Measurements from ENCODE around the gene DNAI1.

The DNAI1 gene

GRCh38 chr9:34454571-34455065, 4.0 kb upstream of the DNAI1 start:
- FAIRE-seq (no peak), DNase-seq (ENCODE audit: insufficient read length) (no peak)
- TF ChIP-seq POLR2AphosphoS5 (IDR thresholded peaks at IDR 0.05; ENCODE audit: low read depth, low read length) (no peak), POLR2A (IDR thresholded peaks at IDR 0.05; ENCODE audit: low read depth, low read length) (no peak), TAF1 (IDR thresholded peaks at IDR 0.05; ENCODE audit: borderline replicate concordance, low read depth, low read length) (no peak)

GRCh38 chr9:34456151-34456550, 2.5 kb upstream of the DNAI1 start:
- FAIRE-seq, result no peak
- DNase-seq (ENCODE audit: insufficient read length), result no peak
- TF ChIP-seq POLR2A (IDR thresholded peaks at IDR 0.05; ENCODE audit: low read depth, low read length) (no peak), TAF1 (IDR thresholded peaks at IDR 0.05; ENCODE audit: borderline replicate concordance, low read depth, low read length) (no peak), POLR2AphosphoS5 (IDR thresholded peaks at IDR 0.05; ENCODE audit: low read depth, low read length) (no peak)

- no peak for FAIRE-seq
- DNase-seq (ENCODE audit: insufficient read length), result no peak
- TF ChIP-seq POLR2A (IDR thresholded peaks at IDR 0.05; ENCODE audit: low read depth, low read length) (no peak), TAF1 (IDR thresholded peaks at IDR 0.05; ENCODE audit: borderline replicate concordance, low read depth, low read length) (no peak), POLR2AphosphoS5 (IDR thresholded peaks at IDR 0.05; ENCODE audit: low read depth, low read length) (no peak)
Observed at GRCh38 chr9:34456746-34457145, 1.9 kb upstream of the DNAI1 start.

- DNase-seq (ENCODE audit: insufficient read length) (no peak), FAIRE-seq (no peak)
- TF ChIP-seq TAF1 (IDR thresholded peaks at IDR 0.05; ENCODE audit: borderline replicate concordance, low read depth, low read length) (no peak), POLR2A (IDR thresholded peaks at IDR 0.05; ENCODE audit: low read depth, low read length) (no peak), POLR2AphosphoS5 (IDR thresholded peaks at IDR 0.05; ENCODE audit: low read depth, low read length) (no peak)
Observed at GRCh38 chr9:34457266-34458012, 1.2 kb upstream of the DNAI1 start.

GRCh38 chr9:34458959-34459340, 345 bp downstream of the DNAI1 start:
- FAIRE-seq (no peak), DNase-seq (ENCODE audit: insufficient read length) (no peak)
- TF ChIP-seq POLR2A (IDR thresholded peaks at IDR 0.05; ENCODE audit: low read depth, low read length), result no peak
- TF ChIP-seq TAF1 (IDR thresholded peaks at IDR 0.05; ENCODE audit: borderline replicate concordance, low read depth, low read length), result no peak
- TF ChIP-seq POLR2AphosphoS5 (IDR thresholded peaks at IDR 0.05; ENCODE audit: low read depth, low read length), result no peak

GRCh38 chr9:34459356-34459755, 751 bp downstream of the DNAI1 start:
- DNase-seq (ENCODE audit: insufficient read length), result no peak
- TF ChIP-seq POLR2A (IDR thresholded peaks at IDR 0.05; ENCODE audit: low read depth, low read length), result no peak
- TF ChIP-seq POLR2AphosphoS5 (IDR thresholded peaks at IDR 0.05; ENCODE audit: low read depth, low read length), result no peak
- TF ChIP-seq TAF1 (IDR thresholded peaks at IDR 0.05; ENCODE audit: borderline replicate concordance, low read depth, low read length), result no peak
- FAIRE-seq, result no peak

GRCh38 chr9:34459941-34460340, 1.3 kb downstream of the DNAI1 start:
- FAIRE-seq, result no peak
- no peak for DNase-seq (ENCODE audit: insufficient read length)
- TF ChIP-seq TAF1 (IDR thresholded peaks at IDR 0.05; ENCODE audit: borderline replicate concordance, low read depth, low read length) (no peak), POLR2AphosphoS5 (IDR thresholded peaks at IDR 0.05; ENCODE audit: low read depth, low read length) (no peak), POLR2A (IDR thresholded peaks at IDR 0.05; ENCODE audit: low read depth, low read length) (no peak)

GRCh38 chr9:34463098-34463900, 4.7 kb downstream of the DNAI1 start:
- no peak for DNase-seq (ENCODE audit: insufficient read length)
- FAIRE-seq, result no peak
- TF ChIP-seq POLR2A (IDR thresholded peaks at IDR 0.05; ENCODE audit: low read depth, low read length), result no peak
- TF ChIP-seq POLR2AphosphoS5 (IDR thresholded peaks at IDR 0.05; ENCODE audit: low read depth, low read length), result no peak
- TF ChIP-seq TAF1 (IDR thresholded peaks at IDR 0.05; ENCODE audit: borderline replicate concordance, low read depth, low read length), result no peak

- FAIRE-seq (no peak), DNase-seq (ENCODE audit: insufficient read length) (no peak)
Observed at GRCh38 chr9:34463901-34464232, 5.3 kb downstream of the DNAI1 start.

GRCh38 chr9:34464571-34464970, 6.0 kb downstream of the DNAI1 start:
- TF ChIP-seq POLR2A (IDR thresholded peaks at IDR 0.05; ENCODE audit: low read depth, low read length) (no peak), POLR2AphosphoS5 (IDR thresholded peaks at IDR 0.05; ENCODE audit: low read depth, low read length) (no peak), TAF1 (IDR thresholded peaks at IDR 0.05; ENCODE audit: borderline replicate concordance, low read depth, low read length) (no peak)
- no peak for FAIRE-seq
- DNase-seq (ENCODE audit: insufficient read length), result no peak

More at GRCh38 chr9:34463901-34464232, 5.3 kb downstream of the DNAI1 start:
- TF ChIP-seq POLR2AphosphoS5 (IDR thresholded peaks at IDR 0.05; ENCODE audit: low read depth, low read length) (no peak), POLR2A (IDR thresholded peaks at IDR 0.05; ENCODE audit: low read depth, low read length) (no peak), TAF1 (IDR thresholded peaks at IDR 0.05; ENCODE audit: borderline replicate concordance, low read depth, low read length) (no peak)

GRCh38 chr9:34465468-34465867, 6.9 kb downstream of the DNAI1 start:
- no peak for TF ChIP-seq POLR2AphosphoS5 (IDR thresholded peaks at IDR 0.05; ENCODE audit: low read depth, low read length)
- no peak for TF ChIP-seq TAF1 (IDR thresholded peaks at IDR 0.05; ENCODE audit: borderline replicate concordance, low read depth, low read length)
- TF ChIP-seq POLR2A (IDR thresholded peaks at IDR 0.05; ENCODE audit: low read depth, low read length), result no peak
- FAIRE-seq (no peak), DNase-seq (ENCODE audit: insufficient read length) (no peak)

All from GM12892 (cell line).